Activated naive CD8-positive, alpha-beta T cell treated with anti-CD3 and anti-CD28 coated beads for 36 hours (primary cell): ENCODE results near the gene FAM3A. TPM values are rescaled to one million over a fixed set of nuclear protein-coding genes. Genes with fewer than 3 reads are reported as not detected.

Experiments
- total RNA-seq, 2 experiments: library from RNA; stranded (reverse); gene quantifications; one replicate each; pipeline ENCODE4 v1.2.3, GENCODE V29; 2021

Gene FAM3A
- total RNA-seq, 2 experiments from 2014 or later: 26.8 to 27.3 TPM

Other genes with a start within 250 kb of the FAM3A start
- gene TEX28, start 221.1 kb downstream of the FAM3A start, total RNA-seq: not detected
- gene TKTL1, start 220.4 kb downstream of the FAM3A start, total RNA-seq: 1 to 10 TPM in 1 of 2 experiments, under 1 TPM in 1; 0.72 to 1.1 TPM
- 100 to 1,000 TPM; 694 to 696 TPM for gene FLNA, start 141.6 kb downstream of the FAM3A start, total RNA-seq
- 100 to 1,000 TPM; 110 to 112 TPM for gene EMD, start 136.9 kb downstream of the FAM3A start, total RNA-seq
- 1,000 to 10,000 TPM; 2,967 to 3,168 TPM for gene RPL10, start 117.9 kb downstream of the FAM3A start, total RNA-seq
- gene DNASE1L1, start 107.0 kb downstream of the FAM3A start, total RNA-seq: 10 to 100 TPM; 12.4 to 12.7 TPM
- gene TAFAZZIN, start 104.7 kb downstream of the FAM3A start, total RNA-seq: 10 to 100 TPM; 35.1 to 35.8 TPM
- 10 to 100 TPM; 25.1 to 25.3 TPM for gene ATP6AP1, start 87.6 kb downstream of the FAM3A start, total RNA-seq
- 10 to 100 TPM; 66.3 to 68.4 TPM for gene GDI1, start 79.1 kb downstream of the FAM3A start, total RNA-seq
- gene FAM50A, start 72.1 kb downstream of the FAM3A start, total RNA-seq: 10 to 100 TPM; 45.3 to 46.4 TPM
- 10 to 100 TPM; 22.3 to 23.1 TPM for gene PLXNA3, start 58.0 kb downstream of the FAM3A start, total RNA-seq
- gene LAGE3, start 37.0 kb downstream of the FAM3A start, total RNA-seq: 10 to 100 TPM; 65.1 to 72.4 TPM
- 10 to 100 TPM; 53.2 to 54.7 TPM for gene UBL4A, start 29.6 kb downstream of the FAM3A start, total RNA-seq
- 10 to 100 TPM; 18.0 to 19.0 TPM for gene SLC10A3, start 25.6 kb downstream of the FAM3A start, total RNA-seq
- gene G6PD, start 30.6 kb upstream of the FAM3A start, total RNA-seq: 10 to 100 TPM; 89.9 to 92.4 TPM
- 10 to 100 TPM; 31.1 to 32.5 TPM for gene IKBKG, start 31.4 kb upstream of the FAM3A start, total RNA-seq
- not detected for gene CTAG1A, start 68.9 kb upstream of the FAM3A start, total RNA-seq
- gene CTAG1B, start 103.0 kb upstream of the FAM3A start, total RNA-seq: not detected
- gene CTAG2, start 137.3 kb upstream of the FAM3A start, total RNA-seq: 10 to 100 TPM; 37.2 to 39.6 TPM
- gene GAB3, start 234.8 kb upstream of the FAM3A start, total RNA-seq: 1 to 10 TPM; 2.5 to 3.4 TPM
- 100 to 1,000 TPM; 181 to 190 TPM for gene DKC1, start 246.6 kb upstream of the FAM3A start, total RNA-seq